ENCODE data around the gene DIDO1. TPM values are rescaled to one million over a fixed set of nuclear protein-coding genes. Genes with fewer than 3 reads are reported as not detected.

Gene DIDO1
- total and polyA plus RNA-seq, 2 of the 13 experiments (the other 11 are each of a cell fraction or from before 2014, with no cell fraction given): 75.0 to 75.1 TPM

DNA sequence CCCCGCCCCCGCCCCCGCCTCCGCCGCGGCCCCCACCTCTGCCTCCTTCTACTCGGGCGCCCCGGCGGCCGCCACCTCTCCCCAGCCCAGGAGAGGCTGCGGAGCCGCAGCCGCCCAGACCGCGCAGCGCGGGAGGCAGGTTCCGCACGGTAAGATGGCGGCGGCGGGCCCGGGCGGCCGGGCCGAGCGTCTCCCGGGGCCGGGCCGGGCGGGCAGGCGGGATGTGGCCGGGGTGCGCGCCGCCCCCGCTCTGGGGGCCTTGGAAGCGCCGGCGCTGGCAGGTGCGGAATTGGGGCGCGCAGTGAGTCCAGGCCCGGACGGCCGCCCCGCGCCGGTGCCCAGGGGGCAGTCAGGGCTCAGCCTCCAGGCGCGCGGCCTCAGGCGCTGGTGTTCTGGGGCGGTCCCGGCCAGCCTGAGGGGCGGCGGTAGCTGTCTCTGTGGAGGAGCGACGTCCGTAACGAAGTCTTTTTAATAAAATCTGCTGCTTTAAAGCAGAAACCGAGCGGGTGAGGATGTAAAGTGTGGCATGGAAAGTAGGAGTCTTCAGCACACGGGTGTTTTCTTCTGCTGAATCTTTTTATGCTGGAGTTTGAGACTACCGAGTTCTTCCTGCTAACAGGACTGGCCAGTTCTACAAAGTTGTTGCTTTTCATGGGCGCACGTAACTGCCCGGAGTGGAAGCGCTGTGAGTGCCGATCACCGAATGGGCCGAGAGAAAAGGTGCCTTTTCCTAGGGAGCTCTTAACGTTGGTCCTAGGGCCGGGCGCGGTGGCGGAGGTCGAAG lies 12.0 kb upstream of the DIDO1 start, which contains the start of gene GID8 (continued):
- TF ChIP-seq, protein P1, sequence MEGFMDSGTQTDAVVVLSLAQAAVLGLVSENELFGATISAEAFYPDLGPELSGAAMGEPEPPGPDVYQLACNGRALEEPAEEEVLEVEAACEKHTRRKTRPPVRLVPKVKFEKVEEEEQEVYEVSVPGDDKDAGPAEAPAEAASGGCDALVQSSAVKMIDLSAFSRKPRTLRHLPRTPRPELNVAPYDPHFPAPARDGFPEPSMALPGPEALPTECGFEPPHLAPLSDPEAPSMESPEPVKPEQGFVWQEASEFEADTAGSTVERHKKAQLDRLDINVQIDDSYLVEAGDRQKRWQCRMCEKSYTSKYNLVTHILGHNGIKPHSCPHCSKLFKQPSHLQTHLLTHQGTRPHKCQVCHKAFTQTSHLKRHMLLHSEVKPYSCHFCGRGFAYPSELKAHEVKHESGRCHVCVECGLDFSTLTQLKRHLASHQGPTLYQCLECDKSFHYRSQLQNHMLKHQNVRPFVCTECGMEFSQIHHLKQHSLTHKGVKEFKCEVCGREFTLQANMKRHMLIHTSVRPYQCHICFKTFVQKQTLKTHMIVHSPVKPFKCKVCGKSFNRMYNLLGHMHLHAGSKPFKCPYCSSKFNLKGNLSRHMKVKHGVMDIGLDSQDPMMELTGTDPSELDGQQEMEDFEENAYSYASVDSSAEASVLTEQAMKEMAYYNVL (CRISPR knock-in tag; IDR thresholded peaks at IDR 0.05; ENCODE audit: borderline replicate concordance): 0 out of 2 replicates have a peak, but pooled peaks have one; percentile 41
- TF ChIP-seq, protein P2, sequence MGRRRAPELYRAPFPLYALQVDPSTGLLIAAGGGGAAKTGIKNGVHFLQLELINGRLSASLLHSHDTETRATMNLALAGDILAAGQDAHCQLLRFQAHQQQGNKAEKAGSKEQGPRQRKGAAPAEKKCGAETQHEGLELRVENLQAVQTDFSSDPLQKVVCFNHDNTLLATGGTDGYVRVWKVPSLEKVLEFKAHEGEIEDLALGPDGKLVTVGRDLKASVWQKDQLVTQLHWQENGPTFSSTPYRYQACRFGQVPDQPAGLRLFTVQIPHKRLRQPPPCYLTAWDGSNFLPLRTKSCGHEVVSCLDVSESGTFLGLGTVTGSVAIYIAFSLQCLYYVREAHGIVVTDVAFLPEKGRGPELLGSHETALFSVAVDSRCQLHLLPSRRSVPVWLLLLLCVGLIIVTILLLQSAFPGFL (CRISPR knock-in tag; IDR thresholded peaks at IDR 0.05): peak; percentile 80; the same call in 1 of the 2 replicates
- TF ChIP-seq FOXA3 (CRISPR knock-in tag; IDR thresholded peaks at IDR 0.05) (no peak), SSRP1 (CRISPR knock-in tag; IDR thresholded peaks at IDR 0.05) (no peak), ZNF607 (CRISPR knock-in tag; IDR thresholded peaks at IDR 0.05; ENCODE audit: borderline replicate concordance) (peak; percentile 6; the same call in 1 of the 2 replicates), ZNF34 (CRISPR knock-in tag; IDR thresholded peaks at IDR 0.05; ENCODE audit: borderline replicate concordance) (peak; percentile 32), ETV6 (CRISPR knock-in tag; conservative IDR thresholded peaks at IDR 0.05) (peak; percentile 24; the same call in 1 of the 2 replicates), PRMT3 (CRISPR knock-in tag; IDR thresholded peaks at IDR 0.05; ENCODE audit: borderline replicate concordance, low read depth) (peak; percentile 31; the same call in 1 of the 2 replicates), RAD21 (CRISPR knock-in tag; IDR thresholded peaks at IDR 0.05) (peak; percentile 74), MXI1 (IDR thresholded peaks at IDR 0.05; ENCODE audit: borderline replicate concordance, low read depth, low read length) (peak; percentile 13; the same call in 1 of the 3 replicates), ARNTL (CRISPR knock-in tag; IDR thresholded peaks at IDR 0.05) (no peak; the same call in 1 of the 2 replicates), ZNF563 (CRISPR knock-in tag; IDR thresholded peaks at IDR 0.05) (no peak), SMAD9 (CRISPR knock-in tag; IDR thresholded peaks at IDR 0.05) (0 out of 2 replicates have a peak, but pooled peaks have one; percentile 12), CCDC6 (CRISPR knock-in tag; IDR thresholded peaks at IDR 0.05) (0 out of 2 replicates have a peak, but pooled peaks have one; percentile 47), ZFAT (CRISPR knock-in tag; conservative IDR thresholded peaks at IDR 0.05) (0 out of 2 replicates have a peak, but pooled peaks have one; percentile 36)
- TF ChIP-seq, protein P3, sequence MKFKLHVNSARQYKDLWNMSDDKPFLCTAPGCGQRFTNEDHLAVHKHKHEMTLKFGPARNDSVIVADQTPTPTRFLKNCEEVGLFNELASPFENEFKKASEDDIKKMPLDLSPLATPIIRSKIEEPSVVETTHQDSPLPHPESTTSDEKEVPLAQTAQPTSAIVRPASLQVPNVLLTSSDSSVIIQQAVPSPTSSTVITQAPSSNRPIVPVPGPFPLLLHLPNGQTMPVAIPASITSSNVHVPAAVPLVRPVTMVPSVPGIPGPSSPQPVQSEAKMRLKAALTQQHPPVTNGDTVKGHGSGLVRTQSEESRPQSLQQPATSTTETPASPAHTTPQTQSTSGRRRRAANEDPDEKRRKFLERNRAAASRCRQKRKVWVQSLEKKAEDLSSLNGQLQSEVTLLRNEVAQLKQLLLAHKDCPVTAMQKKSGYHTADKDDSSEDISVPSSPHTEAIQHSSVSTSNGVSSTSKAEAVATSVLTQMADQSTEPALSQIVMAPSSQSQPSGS (CRISPR knock-in tag; IDR thresholded peaks at IDR 0.05): peak; percentile 6; the same call in 1 of the 2 replicates
- TF ChIP-seq, protein P4, sequence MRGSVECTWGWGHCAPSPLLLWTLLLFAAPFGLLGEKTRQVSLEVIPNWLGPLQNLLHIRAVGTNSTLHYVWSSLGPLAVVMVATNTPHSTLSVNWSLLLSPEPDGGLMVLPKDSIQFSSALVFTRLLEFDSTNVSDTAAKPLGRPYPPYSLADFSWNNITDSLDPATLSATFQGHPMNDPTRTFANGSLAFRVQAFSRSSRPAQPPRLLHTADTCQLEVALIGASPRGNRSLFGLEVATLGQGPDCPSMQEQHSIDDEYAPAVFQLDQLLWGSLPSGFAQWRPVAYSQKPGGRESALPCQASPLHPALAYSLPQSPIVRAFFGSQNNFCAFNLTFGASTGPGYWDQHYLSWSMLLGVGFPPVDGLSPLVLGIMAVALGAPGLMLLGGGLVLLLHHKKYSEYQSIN (CRISPR knock-in tag; IDR thresholded peaks at IDR 0.05; ENCODE audit: borderline replicate concordance): no peak
- TF ChIP-seq, protein P5, sequence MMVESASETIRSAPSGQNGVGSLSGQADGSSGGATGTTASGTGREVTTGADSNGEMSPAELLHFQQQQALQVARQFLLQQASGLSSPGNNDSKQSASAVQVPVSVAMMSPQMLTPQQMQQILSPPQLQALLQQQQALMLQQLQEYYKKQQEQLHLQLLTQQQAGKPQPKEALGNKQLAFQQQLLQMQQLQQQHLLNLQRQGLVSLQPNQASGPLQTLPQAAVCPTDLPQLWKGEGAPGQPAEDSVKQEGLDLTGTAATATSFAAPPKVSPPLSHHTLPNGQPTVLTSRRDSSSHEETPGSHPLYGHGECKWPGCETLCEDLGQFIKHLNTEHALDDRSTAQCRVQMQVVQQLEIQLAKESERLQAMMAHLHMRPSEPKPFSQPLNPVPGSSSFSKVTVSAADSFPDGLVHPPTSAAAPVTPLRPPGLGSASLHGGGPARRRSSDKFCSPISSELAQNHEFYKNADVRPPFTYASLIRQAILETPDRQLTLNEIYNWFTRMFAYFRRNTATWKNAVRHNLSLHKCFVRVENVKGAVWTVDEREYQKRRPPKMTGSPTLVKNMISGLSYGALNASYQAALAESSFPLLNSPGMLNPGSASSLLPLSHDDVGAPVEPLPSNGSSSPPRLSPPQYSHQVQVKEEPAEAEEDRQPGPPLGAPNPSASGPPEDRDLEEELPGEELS (CRISPR knock-in tag; IDR thresholded peaks at IDR 0.05): no peak
- TF ChIP-seq, protein P6, sequence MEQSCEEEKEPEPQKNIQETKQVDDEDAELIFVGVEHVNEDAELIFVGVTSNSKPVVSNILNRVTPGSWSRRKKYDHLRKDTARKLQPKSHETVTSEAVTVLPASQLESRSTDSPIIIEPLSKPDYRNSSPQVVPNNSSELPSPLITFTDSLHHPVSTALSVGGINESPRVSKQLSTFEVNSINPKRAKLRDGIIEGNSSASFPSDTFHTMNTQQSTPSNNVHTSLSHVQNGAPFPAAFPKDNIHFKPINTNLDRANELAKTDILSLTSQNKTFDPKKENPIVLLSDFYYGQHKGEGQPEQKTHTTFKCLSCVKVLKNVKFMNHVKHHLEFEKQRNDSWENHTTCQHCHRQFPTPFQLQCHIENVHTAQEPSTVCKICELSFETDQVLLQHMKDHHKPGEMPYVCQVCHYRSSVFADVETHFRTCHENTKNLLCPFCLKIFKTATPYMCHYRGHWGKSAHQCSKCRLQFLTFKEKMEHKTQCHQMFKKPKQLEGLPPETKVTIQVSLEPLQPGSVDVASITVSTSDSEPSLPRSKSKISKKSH (CRISPR knock-in tag; IDR thresholded peaks at IDR 0.05; ENCODE audit: borderline replicate concordance): peak; percentile 80

Data from HepG2 (cell line).